Central memory CD8-positive, alpha-beta T cell (primary cell): Measurements from ENCODE around the gene EEPD1.
A peak's percentile ranks its signal among the peaks of the same experiment; 100 is the strongest.
"Not testable (repeated sequence)": the region's sequence is repeated elsewhere in the genome, so short reads cannot be mapped to it uniquely, and the experiment has no call there.

ENCODE experiments used
- ATAC-seq: fragments of 150-1000 bp; cut with Tn5 transposase; replicated peaks from 2 replicates; pipeline ENCODE4 v1.10.0; 2022; ENCODE audit warnings: mild to moderate bottlenecking, moderate FRiP score, moderate number of reproducible peaks; ENCODE audit not compliant: poor library complexity, severe bottlenecking; ENCODE audit errors: extremely low read depth
- DNase-seq, 2 donors: peaks; one replicate each; pipeline ENCODE4 v3.0.0; 2021; ENCODE audit warnings: low spot score in 2 of 2
- H3K27ac Mint-ChIP-seq: one replicate; pipeline ENCODE4 v1.8.0; 2022; ENCODE audit warnings: low read depth, mild to moderate bottlenecking, moderate library complexity, mixed read lengths
- H3K27me3 Mint-ChIP-seq: one replicate; pipeline ENCODE4 v1.8.0; 2022; ENCODE audit warnings: mixed read lengths
- H3K36me3 Mint-ChIP-seq: one replicate; pipeline ENCODE4 v1.8.0; 2022; ENCODE audit warnings: mild to moderate bottlenecking, moderate library complexity, mixed read lengths; ENCODE audit not compliant: insufficient read depth
- H3K4me1 Mint-ChIP-seq: one replicate; pipeline ENCODE4 v1.8.0; 2022; ENCODE audit warnings: mixed read lengths
- H3K4me3 Mint-ChIP-seq: one replicate; pipeline ENCODE4 v1.8.0; 2022; ENCODE audit warnings: mild to moderate bottlenecking, moderate library complexity, mixed read lengths
- H3K9me3 Mint-ChIP-seq: one replicate; pipeline ENCODE4 v1.8.0; 2022; ENCODE audit warnings: mixed read lengths

EEPD1 gene

DNA sequence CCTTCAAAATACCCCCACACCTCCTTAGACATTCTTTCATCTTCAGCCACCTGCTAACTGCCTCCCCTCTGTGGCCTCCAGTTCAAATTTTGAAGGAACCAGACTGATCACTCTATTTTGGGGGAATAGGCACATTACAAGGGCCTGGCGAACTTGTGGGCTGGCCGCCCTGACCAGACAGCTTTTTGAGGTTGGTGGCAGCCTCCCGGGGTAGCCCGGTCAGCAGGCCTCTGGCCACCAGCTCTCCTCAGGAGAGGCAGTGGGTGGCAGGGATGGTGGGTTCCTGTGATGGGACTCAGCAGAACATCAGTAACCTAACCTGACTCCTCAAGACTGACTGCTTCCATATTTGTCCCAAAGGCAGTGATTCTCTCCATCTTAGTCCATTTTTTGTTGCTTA is 17.4 kb upstream of the EEPD1 start:
- DNase-seq (no peak), ATAC-seq (no peak)
- peaks cover 41% of the 10 kb centered on the region for H3K27me3 Mint-ChIP-seq
- no peaks in the 10 kb centered on the region for H3K4me1 Mint-ChIP-seq
- H3K27ac Mint-ChIP-seq: no peak overlapping the region
- H3K9me3 Mint-ChIP-seq: no peaks in the 10 kb centered on the region
- no peak overlapping the region for H3K4me3 Mint-ChIP-seq
- no peaks in the 10 kb centered on the region for H3K36me3 Mint-ChIP-seq

DNA sequence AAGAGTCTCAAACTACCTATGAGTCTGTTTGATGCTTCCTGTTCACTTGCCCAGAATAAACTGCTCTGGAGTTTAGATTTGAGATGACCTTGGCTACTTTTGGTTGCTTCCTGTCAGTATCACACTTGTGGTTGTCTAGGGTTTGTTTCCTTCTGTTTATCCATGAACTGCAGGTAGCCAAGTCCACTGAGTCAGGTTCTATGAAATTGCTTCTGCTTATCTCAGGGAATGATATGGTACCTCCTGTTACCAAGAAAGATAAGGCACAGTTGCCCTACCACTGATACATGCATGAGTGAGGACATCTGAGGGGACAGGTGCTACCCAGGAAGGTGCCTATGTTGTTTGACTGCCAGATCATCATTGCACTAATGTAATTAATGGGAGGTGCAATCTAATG is 15.8 kb upstream of the EEPD1 start:
- ATAC-seq (no peak), DNase-seq (no peak)
- Mint-ChIP-seq H3K36me3 (no peaks in the 10 kb centered on the region), H3K4me3 (no peak overlapping the region), H3K9me3 (no peaks in the 10 kb centered on the region), H3K27me3 (peaks cover 30% of the 10 kb centered on the region), H3K27ac (no peak overlapping the region), H3K4me1 (no peaks in the 10 kb centered on the region)

DNA sequence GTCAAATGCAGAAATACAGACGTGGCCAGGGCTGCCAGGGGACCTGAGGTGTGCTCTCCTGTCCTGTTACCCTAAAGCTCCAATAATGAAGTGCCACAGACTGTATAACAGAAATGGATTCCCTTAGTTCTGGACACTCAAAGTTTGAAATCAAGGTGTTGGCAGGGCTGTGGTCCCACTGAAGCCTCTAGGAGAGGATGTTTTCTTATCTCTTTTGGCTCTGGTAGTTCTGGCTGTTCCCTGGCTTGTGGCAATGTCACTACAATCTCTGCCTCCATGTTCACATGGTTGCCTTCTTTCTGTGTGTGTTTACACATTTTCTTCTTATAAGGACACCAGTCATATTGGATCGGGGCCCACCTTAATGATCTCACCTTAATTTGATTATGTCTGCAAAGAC is 15.3 kb upstream of the EEPD1 start:
- no peak for DNase-seq
- Mint-ChIP-seq H3K9me3 (no peaks in the 10 kb centered on the region), H3K27ac (no peak overlapping the region), H3K27me3 (peaks cover 30% of the 10 kb centered on the region), H3K4me1 (no peaks in the 10 kb centered on the region), H3K4me3 (no peak overlapping the region), H3K36me3 (no peaks in the 10 kb centered on the region)
- ATAC-seq: no peak

DNA sequence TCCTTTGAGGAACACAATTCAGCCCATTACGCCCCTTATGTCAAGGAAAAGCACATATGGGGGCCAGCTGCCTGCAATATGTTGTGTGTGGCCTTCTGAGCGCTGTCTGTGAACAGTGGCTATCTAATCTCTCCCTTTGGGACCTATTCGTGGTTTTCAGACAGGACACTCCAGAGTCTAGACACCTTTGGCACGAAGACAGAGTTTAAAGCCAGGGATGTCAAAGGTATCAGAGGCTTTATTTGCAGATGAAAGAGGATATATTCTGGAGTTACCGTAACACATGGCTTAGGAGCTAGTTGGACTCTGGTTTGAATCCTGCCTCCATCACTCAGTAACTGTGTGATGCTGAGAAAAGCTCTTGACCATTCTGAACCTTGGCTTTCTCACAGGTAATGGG is 14.8 kb upstream of the EEPD1 start:
- peaks cover 27% of the 10 kb centered on the region for H3K27me3 Mint-ChIP-seq
- no peak overlapping the region for H3K4me3 Mint-ChIP-seq
- no peaks in the 10 kb centered on the region for H3K36me3 Mint-ChIP-seq
- no peak overlapping the region for H3K27ac Mint-ChIP-seq
- no peaks in the 10 kb centered on the region for H3K4me1 Mint-ChIP-seq
- H3K9me3 Mint-ChIP-seq: no peaks in the 10 kb centered on the region
- no peak for ATAC-seq
- no peak for DNase-seq

DNA sequence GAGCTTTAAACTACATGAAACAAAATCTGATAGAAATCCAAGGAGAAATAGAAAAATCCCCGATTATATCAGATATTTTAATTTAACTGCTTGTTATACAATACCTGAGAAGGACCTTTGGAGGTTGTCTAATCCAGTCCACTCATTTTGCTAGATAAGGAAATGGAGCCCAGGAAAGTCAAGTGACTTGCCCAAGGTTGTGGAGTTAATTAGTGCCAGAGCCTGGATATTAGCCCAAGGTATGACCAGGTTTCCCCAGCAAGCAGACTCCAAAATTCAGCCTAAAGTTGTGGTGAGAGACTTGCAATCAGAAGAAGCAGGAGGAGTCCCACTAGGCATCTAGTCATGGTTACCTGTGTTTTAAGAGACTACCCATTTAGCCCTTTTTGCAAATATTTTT is 11.7 kb upstream of the EEPD1 start:
- ATAC-seq (no peak), DNase-seq (no peak)
- H3K27me3 Mint-ChIP-seq: peaks cover 21% of the 10 kb centered on the region
- no peak overlapping the region for H3K27ac Mint-ChIP-seq
- H3K4me3 Mint-ChIP-seq: no peak overlapping the region
- H3K36me3 Mint-ChIP-seq: no peaks in the 10 kb centered on the region
- H3K4me1 Mint-ChIP-seq: no peaks in the 10 kb centered on the region
- no peaks in the 10 kb centered on the region for H3K9me3 Mint-ChIP-seq

DNA sequence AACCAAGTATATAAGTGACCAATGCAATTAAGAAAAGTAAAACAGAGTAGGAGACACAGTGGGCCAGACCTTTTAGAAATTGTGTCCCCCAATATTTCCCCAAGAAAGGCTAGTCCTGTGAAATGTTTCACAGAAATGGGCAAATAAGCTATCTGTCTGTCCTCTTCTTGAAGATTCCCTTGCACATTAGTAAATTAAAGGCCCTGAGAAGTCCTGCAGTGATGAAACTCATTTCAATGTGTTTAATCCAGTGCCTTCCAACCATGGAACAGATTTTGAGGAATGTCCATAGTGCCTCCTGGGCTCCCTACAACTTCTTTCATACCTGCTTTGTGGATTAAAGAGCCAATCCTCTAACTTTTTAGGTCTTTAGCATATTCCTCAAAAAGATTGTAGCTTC is 11.2 kb upstream of the EEPD1 start:
- Mint-ChIP-seq H3K36me3 (no peaks in the 10 kb centered on the region), H3K27ac (no peak overlapping the region), H3K4me3 (no peak overlapping the region), H3K27me3 (peaks cover 21% of the 10 kb centered on the region), H3K9me3 (no peaks in the 10 kb centered on the region), H3K4me1 (no peaks in the 10 kb centered on the region)
- DNase-seq: no peak
- ATAC-seq: no peak

DNA sequence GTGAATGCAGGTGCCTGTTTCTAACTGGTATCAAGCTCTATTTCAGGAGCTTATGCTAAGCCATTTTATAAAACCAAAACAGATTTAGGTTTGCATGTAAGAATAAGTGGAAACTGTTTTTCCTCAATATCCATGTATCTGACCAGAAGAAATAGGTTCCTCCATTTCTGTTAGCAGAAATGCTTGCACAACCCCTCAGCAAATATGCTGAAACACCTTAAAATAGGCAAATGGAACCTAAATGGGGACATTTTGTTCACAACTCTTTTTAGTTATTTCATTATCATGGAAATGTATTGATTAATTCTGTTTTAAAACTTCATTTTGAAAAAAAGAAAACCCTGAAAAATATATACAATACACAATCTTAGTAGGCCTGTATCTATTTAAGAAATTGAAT is 8.9 kb upstream of the EEPD1 start:
- DNase-seq: no peak
- no peak for ATAC-seq
- Mint-ChIP-seq H3K27ac (no peak overlapping the region), H3K27me3 (peaks cover 9% of the 10 kb centered on the region), H3K4me1 (no peaks in the 10 kb centered on the region), H3K36me3 (no peaks in the 10 kb centered on the region), H3K9me3 (no peaks in the 10 kb centered on the region), H3K4me3 (no peak overlapping the region)

DNA sequence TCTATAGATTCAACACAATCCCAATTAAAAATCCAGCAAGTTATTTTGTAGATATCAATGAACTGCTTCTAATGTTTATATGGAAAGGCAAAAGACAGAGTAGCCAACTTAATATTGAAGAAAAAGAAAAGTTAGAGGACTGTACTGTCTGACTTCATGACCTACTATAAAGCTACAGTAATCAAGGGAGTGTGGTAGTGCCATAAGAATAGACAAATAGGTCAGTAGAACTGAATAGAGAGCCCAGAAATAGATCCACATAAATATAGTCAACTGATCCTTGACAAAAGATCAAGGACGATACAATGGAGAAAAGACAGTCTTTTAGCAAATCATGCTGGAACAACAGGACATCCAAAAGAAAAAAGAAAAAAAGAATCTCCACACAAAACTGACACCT is 7.4 kb upstream of the EEPD1 start:
- no peaks in the 10 kb centered on the region for H3K36me3 Mint-ChIP-seq
- no peaks in the 10 kb centered on the region for H3K4me1 Mint-ChIP-seq
- H3K4me3 Mint-ChIP-seq: no peak overlapping the region
- no peak overlapping the region for H3K27ac Mint-ChIP-seq
- H3K27me3 Mint-ChIP-seq: no peaks in the 10 kb centered on the region
- H3K9me3 Mint-ChIP-seq: no peaks in the 10 kb centered on the region
- DNase-seq: no peak
- no peak for ATAC-seq

DNA sequence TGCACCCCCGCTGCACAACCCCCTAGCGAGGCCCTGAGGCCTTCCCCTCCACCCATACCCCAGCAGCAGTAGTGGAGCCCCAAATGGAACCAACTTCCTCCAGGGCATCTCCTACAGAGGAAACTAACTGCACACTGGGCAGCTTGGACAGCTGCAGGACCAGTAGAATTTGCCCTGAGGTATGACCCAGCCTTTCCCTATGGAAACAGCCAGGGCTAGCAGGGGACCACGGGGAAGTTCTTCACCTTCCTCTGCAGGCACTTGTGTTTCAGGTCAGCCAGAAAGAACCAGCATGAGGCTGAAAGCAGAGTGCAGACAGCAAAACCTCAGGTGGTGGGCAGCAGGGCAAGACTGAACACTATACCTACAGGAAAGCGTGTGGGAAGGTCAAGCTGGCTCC is 5.7 kb upstream of the EEPD1 start:
- Mint-ChIP-seq H3K27ac (no peak overlapping the region), H3K9me3 (no peaks in the 10 kb centered on the region), H3K36me3 (no peaks in the 10 kb centered on the region), H3K4me3 (no peak overlapping the region), H3K4me1 (peaks cover 3% of the 10 kb centered on the region), H3K27me3 (no peaks in the 10 kb centered on the region)
- DNase-seq (no peak), ATAC-seq (no peak)

DNA sequence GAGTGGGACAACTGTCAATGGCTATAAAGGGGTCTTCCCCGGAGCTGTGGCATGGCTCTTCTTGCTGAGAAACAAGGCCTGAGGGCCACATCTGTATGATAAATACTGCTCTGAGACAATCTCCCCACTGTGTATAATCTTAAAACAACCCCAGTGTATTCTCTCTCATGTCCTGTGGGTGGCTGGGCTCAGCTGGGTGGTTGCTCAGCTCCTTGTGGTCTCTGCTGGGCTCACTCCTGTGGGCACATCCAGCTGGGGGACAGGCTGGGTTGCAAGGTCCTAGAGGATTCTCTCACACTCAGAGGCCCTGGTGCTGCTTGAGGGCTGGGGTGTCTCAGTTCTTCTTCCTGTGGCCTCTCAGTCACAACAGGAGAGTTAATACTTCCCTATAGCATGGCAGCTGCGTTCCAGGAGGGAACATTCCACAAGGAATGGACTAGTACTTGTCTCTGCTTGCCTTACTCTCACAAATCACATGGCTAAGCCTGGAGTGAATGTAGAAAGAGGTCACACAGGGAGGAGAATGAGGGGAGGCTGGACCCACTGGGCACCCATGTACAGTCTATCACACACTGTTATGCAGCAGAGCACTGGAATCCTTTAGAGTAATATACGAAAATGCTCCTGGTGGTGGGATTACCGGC is 4.5 kb upstream of the EEPD1 start:
- H3K27me3 Mint-ChIP-seq: no peaks in the 10 kb centered on the region

DNA sequence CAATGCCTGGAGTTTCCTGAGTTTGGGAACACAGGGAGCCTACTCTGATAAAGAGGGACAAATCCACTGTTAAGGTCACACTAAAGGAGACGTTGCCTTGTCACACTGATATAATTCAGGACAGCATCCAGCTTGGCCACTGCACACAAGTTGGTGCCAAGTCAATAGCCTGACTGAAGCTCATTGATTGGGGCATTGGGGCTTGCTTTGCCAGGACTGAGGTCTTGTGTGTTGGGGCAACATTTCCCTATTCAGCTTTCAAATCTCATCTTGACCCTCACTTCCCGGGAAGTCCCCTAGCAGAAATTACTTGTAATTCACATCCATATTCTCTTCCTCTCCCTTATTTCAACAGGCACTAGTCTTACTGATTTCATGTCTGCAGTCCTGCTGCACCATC is 3.8 kb upstream of the EEPD1 start:
- not testable (repeated sequence) for H3K36me3 Mint-ChIP-seq, H3K27ac Mint-ChIP-seq, ATAC-seq, H3K27me3 Mint-ChIP-seq, DNase-seq, H3K4me3 Mint-ChIP-seq, H3K9me3 Mint-ChIP-seq, H3K4me1 Mint-ChIP-seq

More for the DNA sequence above, 4.5 kb upstream of the EEPD1 start:
- no peak for ATAC-seq
- Mint-ChIP-seq H3K9me3 (no peaks in the 10 kb centered on the region), H3K4me3 (no peak overlapping the region), H3K4me1 (peaks cover 10% of the 10 kb centered on the region), H3K27ac (no peak overlapping the region), H3K36me3 (peaks cover 2% of the 10 kb centered on the region)
- DNase-seq: no peak

DNA sequence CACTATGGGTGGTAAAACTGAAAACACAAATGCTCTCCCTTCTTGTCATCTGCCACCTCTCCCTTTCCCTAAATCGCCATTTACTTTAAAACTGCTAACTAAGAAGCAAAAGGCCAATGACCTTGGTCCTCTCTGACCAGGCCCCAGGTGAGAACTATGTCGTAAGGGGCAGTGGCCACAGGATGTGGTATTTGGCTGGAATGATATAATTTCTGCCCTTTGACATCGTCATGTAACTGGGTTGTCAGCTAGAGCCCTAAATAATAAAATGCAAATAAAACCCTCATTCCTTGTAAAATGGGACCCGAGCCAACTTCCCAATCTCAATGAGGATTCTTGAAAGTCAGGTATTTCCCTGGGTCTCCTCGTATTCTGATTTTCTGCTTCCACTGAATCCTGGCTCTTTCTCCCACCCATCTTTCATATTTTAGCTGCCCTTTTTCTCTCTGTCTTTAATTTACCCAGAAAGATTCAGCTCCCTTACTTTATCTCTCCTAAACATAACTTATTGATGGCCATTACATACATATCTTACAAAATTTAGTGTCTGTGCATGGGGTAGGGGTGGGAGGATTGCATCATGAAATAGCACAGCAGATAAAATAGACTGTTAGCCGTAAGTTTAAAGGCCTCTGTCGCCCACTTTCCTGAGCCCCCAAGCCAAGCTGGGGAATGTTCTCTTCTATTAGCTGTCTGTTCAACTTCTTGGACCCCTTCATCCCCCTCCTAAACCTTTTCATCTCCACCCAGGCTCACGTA is 3.2 kb upstream of the EEPD1 start:
- no peak overlapping the region for H3K4me3 Mint-ChIP-seq
- no peak for ATAC-seq
- H3K27me3 Mint-ChIP-seq: no peaks in the 10 kb centered on the region
- no peaks in the 10 kb centered on the region for H3K9me3 Mint-ChIP-seq
- H3K36me3 Mint-ChIP-seq: peaks cover 2% of the 10 kb centered on the region
- H3K27ac Mint-ChIP-seq: no peak overlapping the region
- no peak for DNase-seq
- peaks cover 10% of the 10 kb centered on the region for H3K4me1 Mint-ChIP-seq

DNA sequence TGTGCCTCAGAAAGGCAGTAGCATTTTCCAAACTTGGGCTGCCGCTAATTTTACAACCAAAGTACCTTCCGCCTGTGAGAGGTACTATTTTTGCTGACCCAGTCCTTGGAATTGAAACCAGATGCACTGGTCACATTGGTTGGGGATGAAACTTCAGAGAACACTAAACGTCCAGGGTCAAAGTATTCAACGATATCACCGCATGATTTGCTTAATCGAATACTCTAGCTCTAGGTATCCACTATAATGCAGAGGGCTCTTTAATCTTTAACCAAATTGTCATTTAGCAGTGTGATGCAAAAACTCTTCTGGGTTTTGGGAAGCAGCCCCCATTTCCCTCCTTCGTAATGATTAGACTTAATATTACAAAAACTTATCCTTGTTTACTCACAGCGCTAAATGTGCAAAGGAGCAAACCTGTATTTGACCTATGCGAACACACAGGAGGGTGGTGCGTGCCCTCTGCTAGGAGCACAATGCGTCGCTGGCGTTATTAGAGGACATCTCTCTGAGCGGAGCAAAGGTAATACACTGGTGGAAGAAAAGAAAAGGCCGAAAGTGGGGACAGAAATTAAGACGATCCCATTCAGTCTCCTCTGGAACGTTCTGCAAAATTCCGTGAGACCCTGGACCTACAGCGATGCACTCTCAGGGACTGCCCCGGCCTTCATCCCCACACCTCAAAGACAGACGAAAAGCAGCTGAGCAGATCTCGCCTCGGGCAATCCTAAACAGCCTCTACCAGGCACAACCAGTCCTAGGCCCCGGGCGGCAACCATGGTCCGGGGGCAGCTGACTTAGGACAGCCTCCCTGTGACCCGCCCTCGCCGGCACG is 916 bp upstream of the EEPD1 start:
- Mint-ChIP-seq H3K4me3 (peak overlapping the region; percentile 71), H3K9me3 (no peaks in the 10 kb centered on the region), H3K27me3 (no peaks in the 10 kb centered on the region), H3K27ac (peak overlapping the region; percentile 2), H3K4me1 (peaks cover 10% of the 10 kb centered on the region), H3K36me3 (peaks cover 2% of the 10 kb centered on the region)
- DNase-seq (no peak), ATAC-seq (no peak)
